Neuronal stem cell (in vitro differentiated cells): ENCODE data around the gene GJA9.
A peak's percentile ranks its signal among the peaks of the same experiment; 100 is the strongest.

ENCODE experiments used
- DNase-seq: peaks from one replicate; pipeline ENCODE4 v3.0.0-alpha.2; 2013; ENCODE audit warnings: low spot score
- H2AFZ ChIP-seq: one replicate; pipeline ENCODE4 v1.6.1; 2013; ENCODE audit warnings: mild to moderate bottlenecking, low read length, inconsistent platforms
- H2AK5ac ChIP-seq: 2 replicates; pipeline ENCODE4 v1.6.1; 2013; ENCODE audit warnings: low read depth, mild to moderate bottlenecking, inconsistent platforms, low read length, moderate library complexity, mixed read lengths
- H2BK120ac ChIP-seq: 2 replicates; pipeline ENCODE4 v1.6.1; 2013; ENCODE audit warnings: low read depth, mild to moderate bottlenecking, inconsistent platforms, low read length, moderate library complexity, mixed read lengths
- H2BK12ac ChIP-seq: one replicate; pipeline ENCODE4 v1.6.1; 2013; ENCODE audit warnings: low read length, inconsistent platforms
- H2BK15ac ChIP-seq: 2 replicates; pipeline ENCODE4 v1.6.1; 2013; ENCODE audit warnings: mild to moderate bottlenecking, low read length, inconsistent platforms, mixed read lengths
- H2BK5ac ChIP-seq: one replicate; pipeline ENCODE4 v1.6.1; 2013; ENCODE audit warnings: inconsistent platforms, mild to moderate bottlenecking, low read length, moderate library complexity
- H3K14ac ChIP-seq: one replicate; pipeline ENCODE4 v1.6.1; 2013; ENCODE audit warnings: low read length, inconsistent platforms
- H3K18ac ChIP-seq: 2 replicates; pipeline ENCODE4 v1.6.1; 2013; ENCODE audit warnings: low read length, inconsistent platforms
- H3K23ac ChIP-seq: 2 replicates; pipeline ENCODE4 v1.6.1; 2013; ENCODE audit warnings: low read depth, mild to moderate bottlenecking, mixed read lengths, low read length, inconsistent platforms; ENCODE audit not compliant: poor library complexity
- H3K27ac ChIP-seq: replicated peaks from 3 replicates; pipeline ENCODE4 v1.5.1; 2013; ENCODE audit warnings: low read length, inconsistent platforms
- H3K27me3 ChIP-seq, 3 experiments: 2 replicates each; pipeline ENCODE4 v1.6.1; 2013; ENCODE audit warnings: low read length in 3 of 3, mild to moderate bottlenecking in 2 of 3, inconsistent platforms in 1 of 3, low read depth in 1 of 3, mixed read lengths in 1 of 3, moderate library complexity in 1 of 3; ENCODE audit not compliant: control insufficient read depth in 3 of 3, insufficient read depth in 3 of 3
- H3K36me3 ChIP-seq, 2 donors: replicated peaks in 1 of 2; 2 replicates each; pipeline ENCODE4 v1.6.1; 2013; ENCODE audit warnings: low read length in 2 of 2; ENCODE audit not compliant: control insufficient read depth in 2 of 2, insufficient read depth in 2 of 2
- H3K4ac ChIP-seq: 2 replicates; pipeline ENCODE4 v1.6.1; 2013; ENCODE audit warnings: inconsistent platforms, mild to moderate bottlenecking, low read length, moderate library complexity
- H3K4me1 ChIP-seq, 2 donors: 1 replicate in 1 of 2; 2 replicates in 1 of 2; pipeline ENCODE4 v1.6.1; 2013; ENCODE audit warnings: low read length in 2 of 2, low read depth in 1 of 2; ENCODE audit not compliant: control insufficient read depth in 2 of 2, insufficient read depth in 1 of 2
- H3K4me2 ChIP-seq: one replicate; pipeline ENCODE4 v1.6.1; 2013; ENCODE audit warnings: mild to moderate bottlenecking, low read length, inconsistent platforms; ENCODE audit not compliant: insufficient read depth, poor library complexity, severe bottlenecking
- H3K4me3 ChIP-seq, 2 donors: 2 replicates each; pipeline ENCODE4 v1.5.1; 2013; ENCODE audit warnings: low read length in 2 of 2, mild to moderate bottlenecking in 2 of 2, inconsistent platforms in 1 of 2, moderate library complexity in 1 of 2
- H3K79me1 ChIP-seq: one replicate; pipeline ENCODE4 v1.6.1; 2013; ENCODE audit warnings: low read depth, mild to moderate bottlenecking, inconsistent platforms, low read length, moderate library complexity
- H3K9ac ChIP-seq: one replicate; pipeline ENCODE4 v1.6.1; 2013; ENCODE audit warnings: mild to moderate bottlenecking, low read depth, low read length, inconsistent platforms; ENCODE audit not compliant: poor library complexity
- H3K9me3 ChIP-seq, 2 donors: replicated peaks in 1 of 2; 2 replicates each; pipeline versions ENCODE3 to v1.6.1; 2013; ENCODE audit warnings: low read length in 2 of 2, mild to moderate bottlenecking in 2 of 2, inconsistent platforms in 1 of 2, low read depth in 1 of 2, mixed read lengths in 1 of 2, moderate library complexity in 1 of 2; ENCODE audit not compliant: control insufficient read depth in 2 of 2, insufficient read depth in 1 of 2
- H4K8ac ChIP-seq: one replicate; pipeline ENCODE4 v1.6.1; 2013; ENCODE audit warnings: low read depth, mild to moderate bottlenecking, inconsistent platforms, low read length, moderate library complexity
- H4K91ac ChIP-seq: one replicate; pipeline ENCODE4 v1.6.1; 2013; ENCODE audit warnings: low read length, low read depth, mild to moderate bottlenecking, inconsistent platforms; ENCODE audit not compliant: poor library complexity
- WGBS, 2 donors: extraction: QIAGEN DNeasy Blood & Tissue Kit; methylation state at CpG; one replicate each; pipeline ENCODE4 v1.1.7; 2013; ENCODE audit warnings: missing lambda C conversion rate in 2 of 2, mixed read lengths in 1 of 2; ENCODE audit not compliant: insufficient read length in 2 of 2, insufficient replicate concordance in 1 of 2; ENCODE audit errors: extremely low coverage in 2 of 2; 5-methylcytosine and 5-hydroxymethylcytosine counted together

Gene GJA9

GRCh38 chr1:38872401-38873026 is 8.9 kb downstream of the GJA9 start:
- Histone ChIP-seq H3K4me1 (no peaks in the 10 kb centered on the region), H3K79me1 (peaks cover 4% of the 10 kb centered on the region), H4K8ac (no peak overlapping the region), H2BK5ac (no peak overlapping the region), H3K27ac (no peak overlapping the region), H3K4me3 (peak overlapping the region; percentile 83 to 95), H3K23ac (peak overlapping the region; percentile 96), H3K4me2 (peak overlapping the region; percentile 94), H4K91ac (no peak overlapping the region), H3K18ac (peak overlapping the region; percentile 95), H3K9ac (peak overlapping the region; percentile 96), H3K4ac (no peak overlapping the region), H3K9me3 (no peaks in the 10 kb centered on the region), H2AFZ (peak overlapping the region; percentile 86), H3K14ac (no peak overlapping the region), H2BK120ac (no peak overlapping the region), H3K36me3 (peaks cover 2 to 3% of the 10 kb centered on the region in 2 donors), H2BK15ac (peak overlapping the region; percentile 20), H3K27me3 (no peaks in the 10 kb centered on the region), H2AK5ac (no peak overlapping the region), H2BK12ac (no peak overlapping the region)
- WGBS, 2 donors, result no CpG with 5 or more reads among the region's 25 CpGs
- no peak for DNase-seq

- Histone ChIP-seq H3K18ac (no peak overlapping the region), H3K4ac (no peak overlapping the region), H2BK5ac (no peak overlapping the region), H3K23ac (no peak overlapping the region), H2AFZ (no peak overlapping the region), H3K79me1 (peaks cover 4% of the 10 kb centered on the region), H3K27me3 (no peaks in the 10 kb centered on the region), H2BK15ac (no peak overlapping the region), H2AK5ac (no peak overlapping the region), H3K36me3 (peaks cover 2 to 14% of the 10 kb centered on the region in 2 donors), H3K27ac (no peak overlapping the region), H4K91ac (no peak overlapping the region), H3K9ac (peak overlapping the region; percentile 33), H3K14ac (no peak overlapping the region), H2BK120ac (no peak overlapping the region), H3K9me3 (no peaks in the 10 kb centered on the region), H3K4me1 (no peaks in the 10 kb centered on the region), H3K4me3 (no peak overlapping the region), H2BK12ac (no peak overlapping the region), H4K8ac (no peak overlapping the region), H3K4me2 (no peak overlapping the region)
- no peak for DNase-seq
- WGBS, 2 donors, result no CpG with 5 or more reads among the region's 8 CpGs
Measured at GRCh38 chr1:38870996-38871395, 10.4 kb downstream of the GJA9 start.

GRCh38 chr1:38867208-38867607 is 14.2 kb downstream of the GJA9 start:
- no peak overlapping the region for H3K4ac ChIP-seq
- no peaks in the 10 kb centered on the region for H3K9me3 ChIP-seq
- no peak overlapping the region for H2BK15ac ChIP-seq
- H4K91ac ChIP-seq, result no peak overlapping the region
- H3K27me3 ChIP-seq, result no peaks in the 10 kb centered on the region
- no peak overlapping the region for H3K18ac ChIP-seq
- H2BK5ac ChIP-seq, result no peak overlapping the region
- no peaks in the 10 kb centered on the region for H3K79me1 ChIP-seq
- no peak overlapping the region for H2BK120ac ChIP-seq
- no peak overlapping the region for H2AFZ ChIP-seq
- H2BK12ac ChIP-seq, result no peak overlapping the region
- H3K14ac ChIP-seq, result no peak overlapping the region
- H3K23ac ChIP-seq, result no peak overlapping the region
- no peak overlapping the region for H3K4me2 ChIP-seq
- no peak overlapping the region for H2AK5ac ChIP-seq
- no peak overlapping the region for H3K9ac ChIP-seq
- no peak overlapping the region for H4K8ac ChIP-seq
- no peak for DNase-seq
- WGBS, 2 donors, result no CpG with 5 or more reads among the region's 8 CpGs
- H3K4me1 ChIP-seq, result no peaks in the 10 kb centered on the region
- H3K27ac ChIP-seq, result no peak overlapping the region
- no peak overlapping the region for H3K4me3 ChIP-seq
- peaks cover 1 to 48% of the 10 kb centered on the region in 2 donors for H3K36me3 ChIP-seq

GRCh38 chr1:38865112-38865715 is 16.2 kb downstream of the GJA9 start:
- Histone ChIP-seq H2AK5ac (no peak overlapping the region), H4K91ac (no peak overlapping the region)

More at GRCh38 chr1:38865112-38865715, 16.2 kb downstream of the GJA9 start:
- WGBS, 2 donors, result no CpG with 5 or more reads among the region's 4 CpGs
- DNase-seq, result no peak
- Histone ChIP-seq H3K9me3 (no peaks in the 10 kb centered on the region), H3K36me3 (peaks cover 1 to 53% of the 10 kb centered on the region in 2 donors), H3K4me2 (no peak overlapping the region), H2BK12ac (no peak overlapping the region), H3K4me1 (no peaks in the 10 kb centered on the region), H3K4ac (no peak overlapping the region), H3K18ac (no peak overlapping the region), H2BK120ac (no peak overlapping the region), H3K27ac (no peak overlapping the region), H3K9ac (no peak overlapping the region), H3K14ac (no peak overlapping the region), H2BK5ac (no peak overlapping the region), H2BK15ac (no peak overlapping the region), H3K23ac (no peak overlapping the region), H3K4me3 (no peak overlapping the region), H3K27me3 (no peaks in the 10 kb centered on the region), H3K79me1 (no peaks in the 10 kb centered on the region), H2AFZ (no peak overlapping the region), H4K8ac (no peak overlapping the region)
